ENCODE results near the gene SH3RF3.

DNA sequence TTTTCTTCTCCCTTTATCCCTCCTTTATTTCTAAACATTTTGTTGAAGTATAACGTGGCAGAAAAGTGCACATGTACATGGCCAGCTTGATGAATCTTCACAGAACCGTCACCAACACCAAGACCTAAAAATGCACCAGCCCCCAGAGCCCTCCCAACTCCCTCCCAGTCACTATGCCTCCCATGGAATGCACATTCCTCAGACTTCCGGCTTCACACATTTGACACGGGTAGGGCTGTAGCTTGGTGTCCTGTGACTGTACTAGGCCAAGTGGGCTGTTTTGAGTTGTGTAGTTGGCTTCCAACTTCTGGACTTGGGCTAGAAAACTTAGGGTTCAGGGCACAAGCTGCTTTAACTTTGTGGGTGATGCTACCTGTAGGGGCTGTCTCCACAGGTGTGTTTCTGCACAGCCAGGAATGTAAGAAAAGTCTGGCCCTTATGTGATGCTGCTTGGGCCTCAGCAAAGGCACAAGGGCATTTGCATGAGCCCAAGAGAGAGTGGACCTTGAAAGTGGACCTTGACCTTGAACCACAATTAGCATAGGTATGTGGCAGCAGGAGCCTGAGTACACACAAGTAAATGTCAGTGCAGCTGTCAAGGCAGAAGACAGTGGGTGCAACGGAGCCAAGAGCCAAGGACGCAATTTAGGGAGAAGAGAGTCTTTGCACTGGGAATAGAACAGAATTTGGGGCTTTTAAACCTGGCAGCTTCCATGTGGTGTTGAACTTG lies 406.4 kb downstream of the SH3RF3 start:
- TF ChIP-seq, protein P1, sequence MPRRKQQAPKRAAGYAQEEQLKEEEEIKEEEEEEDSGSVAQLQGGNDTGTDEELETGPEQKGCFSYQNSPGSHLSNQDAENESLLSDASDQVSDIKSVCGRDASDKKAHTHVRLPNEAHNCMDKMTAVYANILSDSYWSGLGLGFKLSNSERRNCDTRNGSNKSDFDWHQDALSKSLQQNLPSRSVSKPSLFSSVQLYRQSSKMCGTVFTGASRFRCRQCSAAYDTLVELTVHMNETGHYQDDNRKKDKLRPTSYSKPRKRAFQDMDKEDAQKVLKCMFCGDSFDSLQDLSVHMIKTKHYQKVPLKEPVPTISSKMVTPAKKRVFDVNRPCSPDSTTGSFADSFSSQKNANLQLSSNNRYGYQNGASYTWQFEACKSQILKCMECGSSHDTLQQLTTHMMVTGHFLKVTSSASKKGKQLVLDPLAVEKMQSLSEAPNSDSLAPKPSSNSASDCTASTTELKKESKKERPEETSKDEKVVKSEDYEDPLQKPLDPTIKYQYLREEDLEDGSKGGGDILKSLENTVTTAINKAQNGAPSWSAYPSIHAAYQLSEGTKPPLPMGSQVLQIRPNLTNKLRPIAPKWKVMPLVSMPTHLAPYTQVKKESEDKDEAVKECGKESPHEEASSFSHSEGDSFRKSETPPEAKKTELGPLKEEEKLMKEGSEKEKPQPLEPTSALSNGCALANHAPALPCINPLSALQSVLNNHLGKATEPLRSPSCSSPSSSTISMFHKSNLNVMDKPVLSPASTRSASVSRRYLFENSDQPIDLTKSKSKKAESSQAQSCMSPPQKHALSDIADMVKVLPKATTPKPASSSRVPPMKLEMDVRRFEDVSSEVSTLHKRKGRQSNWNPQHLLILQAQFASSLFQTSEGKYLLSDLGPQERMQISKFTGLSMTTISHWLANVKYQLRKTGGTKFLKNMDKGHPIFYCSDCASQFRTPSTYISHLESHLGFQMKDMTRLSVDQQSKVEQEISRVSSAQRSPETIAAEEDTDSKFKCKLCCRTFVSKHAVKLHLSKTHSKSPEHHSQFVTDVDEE (CRISPR knock-in tag; IDR thresholded peaks at IDR 0.05) = no peak
- TF ChIP-seq OSR1 (CRISPR knock-in tag; IDR thresholded peaks at IDR 0.05) (no peak), TCF4 (CRISPR knock-in tag; IDR thresholded peaks at IDR 0.05; ENCODE audit: borderline replicate concordance) (no peak), TOX (CRISPR knock-in tag; IDR thresholded peaks at IDR 0.05; ENCODE audit: borderline replicate concordance) (no peak), PPARA (CRISPR knock-in tag; IDR thresholded peaks at IDR 0.05; ENCODE audit: borderline replicate concordance) (no peak)
- TF ChIP-seq, protein P2, sequence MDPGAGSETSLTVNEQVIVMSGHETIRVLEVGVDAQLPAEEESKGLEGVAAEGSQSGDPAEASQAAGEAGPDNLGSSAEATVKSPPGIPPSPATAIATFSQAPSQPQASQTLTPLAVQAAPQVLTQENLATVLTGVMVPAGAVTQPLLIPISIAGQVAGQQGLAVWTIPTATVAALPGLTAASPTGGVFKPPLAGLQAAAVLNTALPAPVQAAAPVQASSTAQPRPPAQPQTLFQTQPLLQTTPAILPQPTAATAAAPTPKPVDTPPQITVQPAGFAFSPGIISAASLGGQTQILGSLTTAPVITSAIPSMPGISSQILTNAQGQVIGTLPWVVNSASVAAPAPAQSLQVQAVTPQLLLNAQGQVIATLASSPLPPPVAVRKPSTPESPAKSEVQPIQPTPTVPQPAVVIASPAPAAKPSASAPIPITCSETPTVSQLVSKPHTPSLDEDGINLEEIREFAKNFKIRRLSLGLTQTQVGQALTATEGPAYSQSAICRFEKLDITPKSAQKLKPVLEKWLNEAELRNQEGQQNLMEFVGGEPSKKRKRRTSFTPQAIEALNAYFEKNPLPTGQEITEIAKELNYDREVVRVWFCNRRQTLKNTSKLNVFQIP (CRISPR knock-in tag; IDR thresholded peaks at IDR 0.05; ENCODE audit: borderline replicate concordance, low read depth) = no peak

All from SK-N-SH treated with all-trans-retinoic acid at 6 μM for 48 hours (cell line).